LoVo (cell line): ENCODE results near the gene TINAGL1.
A peak's percentile ranks its signal among the peaks of the same experiment; 100 is the strongest.

Source experiments
- DNase-seq: peaks from one replicate; pipeline ENCODE4 v3.0.0-alpha.2; 2016; ENCODE audit warnings: low spot score

Gene TINAGL1

GRCh38 chr1:31607360-31607759, 31.0 kb downstream of the TINAGL1 start:
- DNase-seq: no peak

- DNase-seq: no peak
These were observed 33.3 kb downstream of the TINAGL1 start for GRCh38 chr1:31609514-31610118.

GRCh38 chr1:31614414-31615005, 38.2 kb downstream of the TINAGL1 start:
- DNase-seq: no peak

GRCh38 chr1:31615414-31615813, 39.1 kb downstream of the TINAGL1 start:
- no peak for DNase-seq

GRCh38 chr1:31615939-31616338, 39.6 kb downstream of the TINAGL1 start:
- DNase-seq: no peak

GRCh38 chr1:31617218-31617915, 41.1 kb downstream of the TINAGL1 start, which contains the start of gene HCRTR1:
TSS of gene HCRTR1 (plus strand) at chr1:31617689. CDS start at chr1:31619193, 1,504 bp downstream.
- DNase-seq: no peak

- DNase-seq: peak; percentile 46
These were observed 41.8 kb downstream of the TINAGL1 start for GRCh38 chr1:31617916-31618746.

GRCh38 chr1:31618916-31619846, 42.9 kb downstream of the TINAGL1 start:
- DNase-seq: no peak

- no peak for DNase-seq
These were observed 44.5 kb downstream of the TINAGL1 start for GRCh38 chr1:31620631-31621497.

- DNase-seq: no peak
These were observed 45.1 kb downstream of the TINAGL1 start for GRCh38 chr1:31621498-31621820.

GRCh38 chr1:31621847-31622730, 45.8 kb downstream of the TINAGL1 start:
- no peak for DNase-seq

- DNase-seq: no peak
These were observed 47.0 kb downstream of the TINAGL1 start for GRCh38 chr1:31623365-31623764.

GRCh38 chr1:31624309-31624708, 48.0 kb downstream of the TINAGL1 start:
- no peak for DNase-seq

GRCh38 chr1:31624731-31625514, 48.6 kb downstream of the TINAGL1 start:
- no peak for DNase-seq

GRCh38 chr1:31625561-31626222, 49.4 kb downstream of the TINAGL1 start:
- DNase-seq: no peak

GRCh38 chr1:31626223-31627207, 50.2 kb downstream of the TINAGL1 start:
- no peak for DNase-seq
